ENCODE results near the gene RPP40.
"Not testable (repeated sequence)": the region's sequence is repeated elsewhere in the genome, so short reads cannot be mapped to it uniquely, and the experiment has no call there.

RPP40 gene

DNA sequence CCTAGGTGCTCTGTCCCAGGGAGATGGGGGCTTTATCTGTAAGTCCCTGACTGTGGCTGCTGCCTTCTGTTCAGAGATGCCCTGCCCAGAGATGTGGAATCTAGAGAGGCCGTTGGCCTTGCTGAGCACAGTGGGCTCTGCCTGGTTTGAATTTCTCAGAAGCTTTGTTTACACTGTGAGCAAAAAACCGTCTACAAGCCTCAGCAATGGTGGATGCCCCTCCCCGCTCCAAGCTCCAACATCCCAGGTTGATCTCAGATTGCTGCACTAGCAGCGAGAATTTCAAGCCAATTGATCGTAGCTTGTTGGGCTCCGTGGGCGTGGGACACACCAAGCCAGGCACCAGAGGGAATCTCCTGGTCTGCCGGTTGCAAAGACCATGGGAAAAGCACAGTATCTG, 16.3 kb upstream of the RPP40 start:
- no peak for DNase-seq (ENCODE audit: low read depth in 1 of 2, low spot score in 1 of 2)

DNA sequence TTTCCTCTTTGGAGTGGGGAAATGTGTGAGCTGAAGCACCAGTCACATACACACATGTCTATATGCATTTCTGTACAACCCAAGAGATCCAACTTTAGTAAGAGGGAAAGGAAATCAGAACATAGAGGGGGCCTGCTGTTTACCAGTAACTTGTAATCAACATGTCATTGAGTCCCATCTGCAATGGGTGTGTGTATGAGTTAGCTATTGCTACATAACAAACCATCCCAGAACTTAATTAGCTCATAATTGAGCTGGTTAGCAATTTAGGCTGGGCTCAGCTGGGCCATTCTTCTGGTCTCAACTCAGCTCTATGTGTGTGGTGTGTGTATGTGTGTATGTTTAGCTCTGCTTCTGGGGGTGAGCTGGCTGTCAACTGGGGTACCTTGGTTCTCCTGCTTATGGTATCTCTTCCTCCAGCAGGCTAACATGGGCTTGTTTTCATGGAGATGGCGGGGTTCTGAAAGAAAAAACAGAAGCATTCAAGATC, 10.3 kb upstream of the RPP40 start:
- no peak for DNase-seq (ENCODE audit: low read depth in 1 of 2, low spot score in 1 of 2)

GRCh38 chr6:5012519-5012918, 8.7 kb upstream of the RPP40 start:
- DNase-seq (ENCODE audit: low read depth in 1 of 2, low spot score in 1 of 2) = no peak

GRCh38 chr6:5011346-5011745, 7.5 kb upstream of the RPP40 start:
- DNase-seq (ENCODE audit: low read depth in 1 of 2, low spot score in 1 of 2) = no peak

DNA sequence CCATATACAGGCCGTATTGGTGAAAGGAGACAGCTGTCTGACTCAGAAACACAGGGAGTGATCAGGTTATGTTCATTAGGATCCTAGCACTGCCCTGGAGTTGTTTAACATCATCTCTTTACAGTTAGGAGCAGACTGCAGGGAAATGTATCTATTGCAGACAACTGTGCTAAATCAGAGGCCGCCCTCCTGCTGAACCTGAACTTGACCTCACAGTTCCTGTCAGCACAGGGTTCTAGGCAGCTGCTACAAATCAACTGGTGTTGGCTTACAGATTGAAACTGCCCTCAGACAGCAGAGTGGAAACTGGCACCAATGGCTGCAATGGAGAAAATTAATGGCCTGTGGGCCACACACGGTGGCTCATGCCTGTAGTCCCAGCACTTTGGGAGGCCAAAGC, 3.7 kb upstream of the RPP40 start:
- no peak for DNase-seq (ENCODE audit: low read depth in 1 of 2, low spot score in 1 of 2)

GRCh38 chr6:5006222-5006621, 2.4 kb upstream of the RPP40 start:
- no peak for DNase-seq (ENCODE audit: low read depth in 1 of 2, low spot score in 1 of 2)

DNA sequence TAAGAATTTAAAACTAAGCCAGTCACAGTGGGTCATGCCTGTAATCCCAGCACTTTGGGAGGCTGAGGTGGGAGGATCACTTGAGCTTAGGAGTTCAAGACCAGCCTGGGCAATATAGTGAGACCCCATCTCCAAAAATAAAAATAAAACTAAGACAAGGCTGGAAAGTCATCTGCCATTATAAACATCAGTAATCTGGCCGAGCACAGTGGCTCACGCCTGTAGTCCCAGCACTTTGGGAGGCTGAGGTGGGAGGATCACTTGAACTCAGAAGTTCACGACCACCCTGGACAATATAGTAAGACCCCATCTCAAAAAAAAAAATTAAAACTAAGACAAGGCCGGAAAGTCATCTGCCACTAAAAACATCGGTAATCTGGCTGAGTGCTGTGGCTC, 1.2 kb upstream of the RPP40 start:
- not testable (repeated sequence) for DNase-seq (ENCODE audit: low read depth in 1 of 2, low spot score in 1 of 2)

DNA sequence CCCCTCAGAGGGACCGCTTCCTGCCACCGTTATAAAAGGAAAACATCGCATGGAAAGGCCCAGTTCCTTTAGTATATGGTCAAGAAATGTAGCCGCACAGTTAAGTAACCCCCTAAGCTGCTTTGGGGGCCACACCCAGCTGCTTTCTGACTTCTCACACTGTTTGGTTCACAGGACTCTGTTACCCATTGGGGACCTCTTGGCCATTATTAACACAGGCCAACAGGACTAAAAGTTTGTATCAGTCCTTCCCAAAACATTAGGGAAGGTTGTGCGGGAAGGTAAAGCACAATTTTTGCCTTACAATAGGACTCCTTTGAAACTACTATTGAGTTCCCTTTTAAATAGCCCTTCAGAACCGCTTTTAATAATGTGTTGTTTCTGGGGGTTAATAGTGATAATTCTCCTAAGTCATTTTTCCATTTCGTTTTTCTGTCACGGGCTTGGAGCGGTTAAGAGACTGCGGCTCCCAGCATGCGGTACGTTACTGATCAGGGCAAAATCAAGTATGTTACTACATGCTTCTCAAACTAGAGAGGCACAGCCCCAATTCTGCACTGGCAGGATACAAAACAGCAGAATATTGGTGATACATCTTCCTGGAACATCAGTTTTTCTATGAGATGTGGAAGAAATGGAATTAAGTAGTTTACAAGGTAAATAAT, 668 bp upstream of the RPP40 start:
- DNase-seq (ENCODE audit: low read depth in 1 of 2, low spot score in 1 of 2) = no peak

DNA sequence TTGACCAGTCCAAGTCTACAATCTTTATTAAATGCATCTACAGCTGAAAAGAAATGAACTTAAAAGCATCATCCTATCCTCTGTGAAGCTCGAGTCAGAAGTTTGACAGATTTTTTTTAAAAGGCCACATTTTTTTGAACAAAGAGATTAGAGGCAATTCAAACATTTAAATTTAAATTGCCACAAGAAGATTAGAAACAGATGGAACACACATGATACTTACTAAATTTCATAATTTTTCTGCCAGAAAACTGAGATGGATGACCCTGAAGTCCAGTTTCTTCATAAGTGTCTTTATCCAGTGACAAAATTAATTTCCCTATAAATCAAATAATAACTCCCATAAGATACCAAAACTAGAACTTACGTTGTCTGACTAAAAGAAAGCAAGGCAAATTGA, 4.3 kb downstream of the RPP40 start:
- no peak for DNase-seq (ENCODE audit: low read depth in 1 of 2, low spot score in 1 of 2)

DNA sequence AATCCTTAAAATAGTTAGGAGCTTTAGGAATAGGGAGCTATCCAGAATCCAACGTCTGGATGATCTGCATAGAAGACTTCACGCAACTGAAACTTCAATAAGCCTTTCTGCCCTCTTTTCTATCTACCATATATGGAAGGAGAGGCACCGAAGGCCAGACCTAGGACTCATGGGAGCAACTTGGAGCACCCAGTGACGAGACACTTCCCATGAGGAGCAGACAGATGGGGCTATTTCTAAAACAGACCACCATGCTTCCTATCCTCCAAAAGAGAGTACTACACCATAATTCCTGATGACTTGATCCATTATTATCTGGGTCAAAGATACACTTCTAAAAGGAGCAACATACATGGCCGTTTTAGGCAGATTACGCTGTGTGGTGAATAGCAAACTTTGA, 6.0 kb downstream of the RPP40 start:
- no peak for DNase-seq (ENCODE audit: low read depth in 1 of 2, low spot score in 1 of 2)

DNA sequence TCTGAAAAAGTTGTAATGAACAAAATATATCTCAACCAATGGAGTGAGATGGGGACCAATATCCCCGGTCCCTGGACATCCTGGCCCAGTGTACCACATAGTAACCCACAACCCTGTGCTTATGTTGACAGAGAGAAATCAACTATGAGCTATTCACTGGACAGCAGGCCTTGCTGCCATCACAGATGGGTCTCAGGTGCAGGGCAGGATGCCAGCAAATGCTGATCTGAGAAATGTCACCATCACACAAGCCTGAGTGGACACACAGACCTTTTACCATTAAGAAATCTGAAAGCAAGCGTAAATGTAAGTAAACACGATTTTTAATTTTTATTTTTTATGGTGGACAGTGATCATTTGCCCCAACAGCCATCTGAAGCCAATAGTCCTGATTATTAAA, 9.1 kb downstream of the RPP40 start:
- no peak for DNase-seq (ENCODE audit: low read depth in 1 of 2, low spot score in 1 of 2)

DNA sequence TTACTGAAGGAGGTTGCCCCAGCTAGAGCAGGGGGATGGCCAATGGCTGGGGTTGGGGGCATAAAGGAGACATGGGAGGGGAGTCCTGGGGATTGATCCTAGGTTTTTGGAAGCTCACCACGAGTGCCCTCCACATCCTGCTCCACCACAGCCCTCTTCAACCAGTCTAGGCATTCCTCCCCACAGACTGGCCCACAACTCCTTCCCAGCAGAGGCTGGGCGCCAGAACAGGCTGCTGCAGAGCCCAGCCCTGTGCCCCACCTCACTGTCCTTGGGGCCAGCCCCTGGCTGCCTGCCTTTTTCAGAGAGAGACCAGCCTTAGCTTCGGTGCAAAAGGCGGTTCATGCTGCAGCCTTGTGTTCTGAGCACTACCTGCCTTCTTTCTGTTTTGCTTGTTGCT, 16.4 kb downstream of the RPP40 start:
- no peak for DNase-seq (ENCODE audit: low read depth in 1 of 2, low spot score in 1 of 2)

- DNase-seq (ENCODE audit: low read depth in 1 of 2, low spot score in 1 of 2) = no peak
Observed at GRCh38 chr6:4986999-4987398, 16.8 kb downstream of the RPP40 start.

- no peak for DNase-seq (ENCODE audit: low read depth in 1 of 2, low spot score in 1 of 2)
Observed at GRCh38 chr6:4983322-4983721, 20.5 kb downstream of the RPP40 start.

DNA sequence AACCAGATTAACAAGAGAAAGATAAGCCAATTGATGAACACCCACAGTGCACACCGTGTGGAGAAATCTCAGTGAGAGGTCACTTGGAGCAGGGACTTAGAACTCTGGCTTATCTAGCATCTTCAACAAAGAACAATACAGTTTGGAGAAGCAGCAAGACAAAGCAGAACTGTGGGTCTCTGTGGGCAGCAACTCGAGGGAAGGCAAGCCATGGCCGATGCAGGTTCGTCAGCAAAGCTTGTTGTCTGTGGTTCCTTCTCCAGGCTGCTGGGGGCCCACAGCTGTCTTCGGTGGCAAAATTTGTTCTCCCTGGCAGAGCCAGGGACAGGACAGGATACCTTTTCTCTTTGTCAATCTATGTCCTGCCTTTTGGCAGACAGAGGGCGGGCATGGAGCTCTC, 22.1 kb downstream of the RPP40 start:
- no peak for DNase-seq (ENCODE audit: low read depth in 1 of 2, low spot score in 1 of 2)

- no peak for DNase-seq (ENCODE audit: low read depth in 1 of 2, low spot score in 1 of 2)
Observed at GRCh38 chr6:4979426-4979825, 24.4 kb downstream of the RPP40 start.

DNA sequence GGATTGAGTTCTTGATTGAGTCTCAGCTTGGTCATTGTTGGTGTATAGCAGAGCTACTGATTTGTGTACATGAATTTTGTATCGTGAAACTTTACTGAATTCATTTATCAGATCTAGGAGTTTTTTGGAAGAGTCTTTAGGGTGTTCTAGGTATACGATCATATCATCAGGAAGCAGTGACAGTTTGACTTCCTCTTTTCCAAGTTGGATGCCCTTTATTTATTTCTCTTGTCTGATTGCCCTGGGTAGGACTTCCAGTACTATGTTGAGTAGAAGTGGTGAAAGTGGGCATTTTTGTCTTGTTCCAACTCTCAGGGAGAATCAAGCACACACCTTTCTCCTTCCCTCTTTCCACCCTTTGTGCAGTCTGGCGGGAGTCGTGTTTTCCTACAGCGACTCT, 26.4 kb downstream of the RPP40 start:
- DNase-seq (ENCODE audit: low read depth in 1 of 2, low spot score in 1 of 2) = no peak

- no peak for DNase-seq (ENCODE audit: low read depth in 1 of 2, low spot score in 1 of 2)
Observed at GRCh38 chr6:4975506-4975905, 28.3 kb downstream of the RPP40 start.

DNA sequence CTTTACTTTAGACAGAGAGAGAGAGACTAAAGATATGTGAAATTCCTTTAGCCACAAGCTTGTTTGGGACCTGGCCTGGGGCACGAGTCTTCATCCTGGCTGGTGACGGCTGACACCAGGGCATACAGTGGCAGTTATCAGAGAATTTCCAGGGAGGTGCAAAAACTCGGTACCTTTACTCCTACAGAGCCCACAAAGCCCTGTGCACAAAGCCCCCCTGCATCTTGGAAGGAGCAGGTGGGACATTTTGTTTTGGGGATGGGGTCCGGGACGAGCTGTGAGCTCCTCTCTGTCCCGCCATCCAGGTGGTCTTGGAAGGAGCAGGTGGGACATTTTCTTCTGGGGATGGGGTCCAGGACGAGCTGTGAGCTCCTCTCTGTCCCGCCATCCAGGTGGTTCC, 28.9 kb downstream of the RPP40 start:
- no peak for DNase-seq (ENCODE audit: low read depth in 1 of 2, low spot score in 1 of 2)

DNA sequence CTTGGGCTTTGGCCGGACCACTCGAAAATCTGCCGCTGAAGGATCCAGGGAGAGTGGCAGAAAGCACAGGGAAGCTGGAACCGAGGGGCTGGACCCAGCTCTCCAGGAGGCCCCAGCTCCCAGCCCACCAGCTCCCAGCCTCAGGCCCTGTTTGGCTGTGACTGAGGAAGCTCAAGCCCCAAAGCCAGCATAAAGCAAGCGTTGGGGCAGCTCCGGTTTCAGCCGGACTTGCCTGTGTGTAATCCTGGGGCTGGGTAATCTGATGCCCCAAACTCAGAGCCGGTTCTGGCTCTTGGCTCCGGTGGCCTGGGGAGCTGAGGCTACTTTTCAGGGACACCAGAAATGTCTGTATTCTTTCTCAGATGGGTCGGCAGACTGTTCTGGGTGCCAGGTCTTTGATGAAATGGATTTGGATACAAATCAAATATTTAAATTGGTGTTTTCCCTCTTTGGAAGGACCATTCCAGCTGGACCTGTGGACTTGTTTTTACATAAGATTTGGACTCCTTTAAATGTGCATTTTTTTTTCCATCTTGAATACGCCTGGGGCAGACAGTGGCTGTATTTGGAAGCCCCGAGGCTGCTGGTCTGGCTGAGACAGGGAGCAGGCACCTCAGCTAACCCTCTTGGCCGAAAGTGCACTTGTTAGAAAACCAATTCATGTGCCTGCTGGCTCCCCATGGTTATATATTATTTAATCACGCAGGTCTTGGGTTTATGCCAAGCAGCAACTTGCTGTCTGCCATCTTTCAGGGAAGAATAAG, 29.7 kb downstream of the RPP40 start:
- DNase-seq (ENCODE audit: low read depth in 1 of 2, low spot score in 1 of 2) = no peak

DNA sequence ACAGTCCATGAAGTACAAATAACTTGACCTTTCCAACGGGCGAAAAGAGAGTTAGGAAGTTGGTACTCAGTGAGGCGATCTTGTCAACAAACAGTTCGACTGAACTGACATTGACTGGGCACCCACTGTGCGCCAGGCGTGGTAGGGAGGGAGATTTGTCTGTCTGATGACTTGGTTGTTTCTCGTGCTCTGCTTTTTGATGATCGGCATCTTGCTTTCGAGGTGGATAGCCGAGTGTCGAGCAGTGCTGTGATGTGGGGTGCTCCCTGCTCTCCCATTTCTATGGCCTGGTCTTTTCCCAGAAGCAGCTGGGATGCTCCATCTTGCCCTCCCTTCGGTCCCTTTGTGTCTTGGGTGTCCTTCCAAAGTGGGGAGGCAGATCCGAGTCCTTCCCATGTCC, 30.4 kb downstream of the RPP40 start:
- no peak for DNase-seq (ENCODE audit: low read depth in 1 of 2, low spot score in 1 of 2)

GRCh38 chr6:4972438-4972837, 31.4 kb downstream of the RPP40 start:
- no peak for DNase-seq (ENCODE audit: low read depth in 1 of 2, low spot score in 1 of 2)

DNA sequence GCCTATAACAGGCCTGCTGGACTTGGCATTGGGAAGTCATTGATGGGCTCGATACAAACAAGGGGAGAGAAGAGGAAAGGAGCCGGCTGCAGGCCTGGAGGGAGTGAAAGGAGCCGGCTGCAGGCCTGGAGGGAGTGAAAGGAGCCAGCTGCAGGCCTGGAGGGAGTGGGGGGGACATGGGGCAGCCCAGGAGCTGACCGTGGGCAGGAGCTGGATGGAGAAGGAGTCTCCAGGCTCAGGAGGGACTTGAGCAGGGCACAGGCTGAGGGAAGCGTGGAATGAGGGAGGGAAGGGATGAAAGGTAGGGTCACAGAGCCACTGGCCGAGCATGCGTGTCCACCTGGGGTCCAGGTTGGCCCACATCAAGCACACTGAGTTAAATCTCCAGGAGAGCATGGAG, 32.0 kb downstream of the RPP40 start:
- no peak for DNase-seq (ENCODE audit: low read depth in 1 of 2, low spot score in 1 of 2)

Measured in activated CD4-positive, alpha-beta T cell treated with anti-CD3 and anti-CD28 coated beads, Interleukin-2, amount 50 U/mL, for 24 hours (primary cell).